ENCODE results near the gene FAM20C.

FAM20C gene

GRCh38 chr7:272631-273030, 80.3 kb downstream of the FAM20C start:
- DNase-seq (ENCODE audit: low read depth in 2 of 2): no peak

- no peak for DNase-seq (ENCODE audit: low read depth in 2 of 2)
Observed at GRCh38 chr7:273327-273726, 81.0 kb downstream of the FAM20C start.

DNA sequence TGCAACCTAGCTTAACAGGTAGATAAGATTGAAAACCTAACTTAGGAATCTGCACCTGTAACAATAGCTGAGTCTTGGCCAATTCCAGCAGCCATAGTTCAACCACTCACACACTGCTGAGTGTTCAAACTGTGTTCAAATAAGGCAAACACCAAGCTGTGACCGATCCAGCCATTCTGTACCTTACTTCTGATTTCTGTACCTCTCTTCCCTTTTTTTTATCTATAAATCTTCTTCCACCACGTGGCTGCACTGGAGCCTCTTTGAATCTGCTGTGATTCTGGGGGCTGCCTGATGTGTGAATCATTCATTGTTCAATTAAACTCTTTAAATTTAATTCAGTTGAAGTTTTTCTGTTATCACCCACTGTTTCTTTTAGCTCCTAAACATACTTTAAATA, 81.9 kb downstream of the FAM20C start:
- no peak for DNase-seq (ENCODE audit: low read depth in 2 of 2)

DNA sequence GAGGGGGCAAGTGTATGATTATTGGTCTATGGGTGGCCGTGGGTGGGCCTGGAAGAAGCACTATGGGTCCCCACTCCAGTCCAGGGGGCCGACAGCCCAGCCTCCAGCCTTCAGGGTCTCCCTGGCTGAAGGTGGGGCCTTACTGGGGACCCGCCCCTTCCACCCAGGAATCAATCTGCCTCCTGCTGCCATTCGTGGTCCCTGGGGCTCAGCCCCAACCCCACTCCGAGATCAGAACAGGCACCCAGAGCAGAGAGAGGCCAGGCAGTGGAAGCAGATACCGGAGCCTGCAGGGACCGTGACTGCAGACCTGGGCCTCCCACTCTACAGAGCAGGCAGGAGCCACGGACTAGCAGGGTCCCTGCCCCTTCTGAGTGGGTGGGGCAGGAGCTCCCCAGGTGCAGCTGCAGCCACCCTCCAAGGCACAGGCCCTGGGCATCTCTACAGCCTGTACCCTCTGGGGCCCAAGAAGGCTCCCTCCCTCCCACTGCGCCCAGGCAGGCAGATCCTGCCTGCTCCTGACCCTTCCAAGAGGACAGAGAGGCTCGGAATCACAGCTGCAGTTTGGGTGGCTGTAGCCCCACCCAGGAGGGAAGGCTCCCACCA, 84.0 kb downstream of the FAM20C start:
- no peak for DNase-seq (ENCODE audit: low read depth in 2 of 2)

- no peak for DNase-seq (ENCODE audit: low read depth in 2 of 2)
Observed at GRCh38 chr7:277228-277627, 84.9 kb downstream of the FAM20C start.

DNA sequence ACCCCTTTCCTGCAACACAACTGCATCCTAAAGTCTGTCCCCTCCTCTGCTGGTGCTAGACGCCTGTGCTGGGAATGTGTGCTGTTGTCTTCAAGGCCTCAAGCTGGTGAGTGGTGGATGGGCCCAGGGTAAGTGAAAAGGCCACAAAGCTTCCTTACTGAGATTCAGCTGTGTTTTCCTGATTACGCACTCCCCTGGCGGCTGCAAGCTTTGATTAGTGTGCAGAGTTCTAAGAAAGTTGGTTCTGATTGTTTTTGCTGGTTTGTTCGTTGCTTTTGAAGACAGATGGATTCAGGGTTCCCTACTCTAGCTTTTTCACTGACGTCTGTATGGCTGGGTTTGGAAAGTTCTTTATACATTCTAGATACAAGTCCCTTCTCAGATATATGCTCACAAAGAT, 85.7 kb downstream of the FAM20C start:
- no peak for DNase-seq (ENCODE audit: low read depth in 2 of 2)

- DNase-seq (ENCODE audit: low read depth in 2 of 2): no peak
Observed at GRCh38 chr7:279821-280220, 87.5 kb downstream of the FAM20C start.

- DNase-seq (ENCODE audit: low read depth in 2 of 2): no peak
Observed at GRCh38 chr7:280461-280860, 88.1 kb downstream of the FAM20C start.

GRCh38 chr7:281637-282036, 89.3 kb downstream of the FAM20C start:
- DNase-seq (ENCODE audit: low read depth in 2 of 2): no peak

DNA sequence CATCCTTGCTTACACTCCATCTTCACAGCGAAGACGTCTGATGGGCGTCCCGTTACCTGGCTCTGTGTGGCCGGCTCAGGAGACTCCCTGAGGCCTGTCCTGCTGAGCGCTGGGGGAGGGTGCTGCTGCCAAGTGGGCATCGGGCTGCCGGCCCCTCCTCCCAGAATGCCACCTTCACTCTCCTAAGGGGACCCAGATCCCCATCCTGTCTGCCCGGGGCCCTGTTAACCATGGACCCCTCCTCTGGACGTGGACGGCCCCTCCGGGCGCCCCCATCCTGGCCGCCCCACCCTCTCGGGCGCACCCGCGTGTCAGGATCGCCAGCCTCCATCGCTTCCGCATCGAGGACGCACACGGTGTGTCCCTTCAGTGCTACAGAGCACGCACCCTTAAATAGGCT, 90.2 kb downstream of the FAM20C start:
- no peak for DNase-seq (ENCODE audit: low read depth in 2 of 2)

DNA sequence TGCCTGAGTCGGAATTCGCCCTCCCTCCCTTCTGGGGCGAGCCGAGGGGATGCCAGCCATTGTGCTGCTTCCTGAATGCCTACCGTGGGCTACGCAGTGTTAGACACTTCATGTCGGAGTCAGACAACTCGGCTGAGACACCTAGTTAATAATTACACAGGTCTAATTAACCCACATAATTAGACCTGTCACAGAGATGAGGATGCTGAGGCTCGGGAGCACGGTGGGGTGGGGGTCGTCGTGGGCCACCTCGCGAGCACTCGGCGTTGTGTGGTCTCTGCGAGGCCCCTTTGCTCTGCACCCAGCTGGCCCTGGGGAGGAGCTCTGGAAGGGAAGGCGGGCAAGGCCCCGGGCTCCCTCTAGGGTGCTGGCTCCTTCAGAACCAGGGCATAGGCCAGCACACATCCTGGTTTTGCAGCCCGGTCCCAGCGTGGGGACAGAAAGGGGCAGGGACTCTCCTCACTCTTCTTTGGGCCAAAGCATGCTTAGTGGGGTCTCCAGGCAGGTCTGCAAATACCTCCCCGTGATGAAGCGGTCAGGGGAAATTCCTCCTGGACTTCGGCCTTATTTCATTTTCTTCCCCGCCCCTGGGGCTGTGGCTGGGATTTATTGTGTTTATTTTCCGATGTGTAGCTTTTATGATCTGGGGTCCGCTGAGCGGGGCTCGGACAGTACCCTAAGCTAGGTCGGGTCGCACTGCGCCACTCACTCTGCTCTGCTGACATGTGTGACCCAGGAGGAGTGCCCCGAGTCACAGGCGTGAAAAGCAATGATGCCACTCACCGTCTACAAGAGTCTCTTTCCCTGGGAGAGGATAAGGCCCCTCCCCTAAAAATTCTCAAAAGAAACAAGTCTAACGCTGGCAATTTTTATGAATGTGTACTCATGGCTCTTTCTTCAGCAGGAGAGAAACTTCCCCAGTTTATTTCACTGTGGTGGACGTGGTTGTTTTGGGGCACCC, 92.7 kb downstream of the FAM20C start:
- no peak for DNase-seq (ENCODE audit: low read depth in 2 of 2)

GRCh38 chr7:285731-286130, 93.4 kb downstream of the FAM20C start:
- DNase-seq (ENCODE audit: low read depth in 2 of 2): no peak

DNA sequence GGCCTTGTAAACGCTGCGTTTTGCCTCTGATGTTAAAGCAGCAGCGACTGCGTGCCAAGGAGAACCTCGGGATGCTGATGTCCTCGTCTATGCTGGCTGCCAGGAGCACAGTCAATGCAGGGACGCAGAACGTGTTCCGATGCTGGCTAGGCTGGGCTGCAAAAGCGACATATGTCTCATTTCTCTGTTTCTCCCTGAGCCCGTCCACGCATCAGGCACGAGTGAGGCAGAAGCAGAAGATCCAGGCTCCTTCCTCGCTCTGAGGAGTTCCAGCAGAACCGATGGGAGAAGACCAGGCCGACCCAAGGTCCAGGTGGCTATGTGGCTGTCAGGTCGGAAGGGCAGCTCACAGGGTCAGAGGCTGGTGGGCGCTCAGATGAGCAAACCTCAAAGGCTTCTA, 93.9 kb downstream of the FAM20C start:
- DNase-seq (ENCODE audit: low read depth in 2 of 2): no peak

DNA sequence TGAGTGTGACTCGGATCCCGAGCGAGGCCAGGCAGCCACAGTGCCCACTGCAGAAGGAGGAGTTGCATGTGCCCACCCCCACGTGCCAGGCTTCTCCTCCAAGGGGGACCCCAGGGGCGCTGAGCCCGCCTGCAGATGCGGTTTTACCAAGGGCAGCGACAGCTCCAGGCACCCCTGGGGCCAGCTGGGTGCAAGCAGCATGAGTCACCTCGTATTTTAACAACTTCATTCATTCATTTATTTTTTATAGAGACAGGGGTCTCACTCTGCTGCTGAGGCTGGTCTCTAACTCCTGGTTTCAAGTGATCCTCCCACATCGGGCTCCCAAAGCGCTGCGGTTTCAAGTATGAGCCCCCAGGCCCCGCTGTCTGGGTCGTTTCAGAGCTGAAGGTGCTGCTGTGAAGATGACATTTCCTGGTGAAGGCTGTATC, 96.3 kb downstream of the FAM20C start:
- no peak for DNase-seq (ENCODE audit: low read depth in 2 of 2)

DNA sequence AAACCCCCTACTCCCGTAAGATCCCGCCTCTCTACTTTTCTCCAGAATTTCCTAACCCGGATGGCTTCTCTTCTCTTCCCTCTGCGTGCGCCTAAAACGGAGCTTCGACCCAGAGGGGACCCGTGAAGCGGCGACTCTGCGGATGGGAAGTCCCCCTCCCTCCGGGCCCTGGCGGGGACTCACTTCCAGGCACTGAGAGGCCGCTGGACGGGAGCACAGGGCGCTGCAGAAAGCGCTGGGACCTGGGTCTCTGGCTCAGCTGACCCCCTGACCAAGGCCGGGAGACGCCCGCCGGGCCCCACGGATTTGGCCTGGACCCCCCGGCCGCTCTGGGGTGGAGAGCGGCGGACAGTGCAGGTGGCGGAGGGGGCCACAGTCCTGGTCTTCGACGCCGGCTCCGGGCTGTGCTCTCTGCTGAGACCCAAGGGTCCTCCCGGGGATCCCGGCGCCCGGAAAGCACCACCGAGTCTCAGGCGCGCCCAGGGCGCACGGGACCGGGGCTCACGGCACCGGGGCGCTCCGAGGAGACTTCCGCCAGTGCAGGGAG, 96.9 kb downstream of the FAM20C start:
- no peak for DNase-seq (ENCODE audit: low read depth in 2 of 2)

DNA sequence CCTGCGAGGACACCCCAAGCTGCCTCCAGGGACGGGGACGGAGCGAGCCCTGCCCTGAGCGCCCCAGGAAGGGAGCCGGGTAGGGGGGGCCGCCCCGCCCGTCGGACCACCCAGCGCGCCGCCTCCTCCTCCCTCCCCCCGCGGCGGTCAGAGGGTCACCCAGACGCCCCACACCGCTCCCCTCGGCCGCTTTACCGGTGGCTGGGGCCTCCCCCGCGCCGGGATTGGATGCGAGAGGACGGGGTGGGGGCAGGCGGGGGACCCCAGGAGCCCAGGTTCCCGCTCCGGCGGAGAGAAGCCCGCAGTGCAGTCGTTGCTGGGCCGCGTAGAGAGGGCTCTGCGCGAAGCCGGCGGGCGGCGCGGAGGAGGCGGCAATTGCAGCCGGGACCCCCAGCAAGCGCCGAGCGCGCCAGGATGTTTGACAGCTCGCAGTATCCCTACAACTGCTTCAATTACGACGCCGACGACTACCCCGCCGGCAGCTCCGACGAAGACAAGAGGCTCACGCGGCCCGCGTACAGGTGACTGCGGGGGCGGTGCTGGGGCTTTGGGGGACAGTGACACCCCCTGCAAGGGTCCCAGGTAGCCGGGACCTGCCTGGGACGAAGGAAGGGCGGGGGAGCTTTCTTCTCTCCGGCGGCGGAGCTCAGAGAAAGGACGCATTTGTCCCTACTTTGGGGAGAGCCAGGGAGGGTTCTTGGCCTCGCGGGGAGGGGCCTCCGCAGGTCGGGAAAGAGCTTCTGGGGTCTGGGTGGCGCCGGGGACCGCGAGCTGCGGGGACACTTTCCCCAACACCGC, 97.6 kb downstream of the FAM20C start, which contains the start of gene FOXL3:
TSS of gene FOXL3 (plus strand) at position 415 of the 798 bp plus-strand sequence. CDS start at position 415, 0 bp downstream.
- no peak for DNase-seq (ENCODE audit: low read depth in 2 of 2)

GRCh38 chr7:290554-291372, 98.4 kb downstream of the FAM20C start:
- no peak for DNase-seq (ENCODE audit: low read depth in 2 of 2)

DNA sequence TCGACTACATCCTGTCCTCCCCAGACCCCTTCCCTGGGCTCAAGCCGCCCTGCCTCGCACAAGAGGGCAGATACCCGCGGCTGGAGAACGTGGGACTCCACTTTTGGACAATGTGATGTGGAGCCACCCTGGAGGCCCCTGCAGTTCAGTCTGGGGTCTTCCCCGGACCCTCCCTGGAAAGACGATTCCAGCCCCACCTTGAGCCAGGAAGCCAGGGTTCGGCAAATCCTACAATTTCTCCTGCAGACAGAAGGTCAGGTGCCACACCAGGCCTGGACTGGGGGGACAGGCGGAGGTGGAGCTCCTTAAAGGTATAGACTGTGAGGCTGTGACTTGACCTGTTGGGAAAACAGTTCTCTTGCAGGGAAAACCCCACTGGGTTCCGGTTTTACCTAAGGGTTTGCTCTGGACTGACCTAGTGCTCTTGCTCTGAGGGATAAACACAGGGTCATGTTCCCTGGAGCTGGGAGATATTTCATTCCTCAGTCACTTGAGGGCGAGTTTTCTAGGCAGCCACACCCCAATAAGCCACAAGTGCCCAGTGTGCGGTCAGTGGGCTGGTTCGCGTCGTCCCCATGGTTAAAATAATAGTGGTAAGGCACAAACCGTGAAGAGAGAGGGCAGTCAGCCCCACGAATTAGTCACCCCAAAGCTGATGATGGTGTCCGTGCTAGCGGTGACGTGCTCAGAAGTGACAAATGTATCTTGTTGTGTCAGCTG, 99.2 kb downstream of the FAM20C start:
- DNase-seq (ENCODE audit: low read depth in 2 of 2): no peak

GRCh38 chr7:292226-292625, 99.9 kb downstream of the FAM20C start:
- no peak for DNase-seq (ENCODE audit: low read depth in 2 of 2)

DNA sequence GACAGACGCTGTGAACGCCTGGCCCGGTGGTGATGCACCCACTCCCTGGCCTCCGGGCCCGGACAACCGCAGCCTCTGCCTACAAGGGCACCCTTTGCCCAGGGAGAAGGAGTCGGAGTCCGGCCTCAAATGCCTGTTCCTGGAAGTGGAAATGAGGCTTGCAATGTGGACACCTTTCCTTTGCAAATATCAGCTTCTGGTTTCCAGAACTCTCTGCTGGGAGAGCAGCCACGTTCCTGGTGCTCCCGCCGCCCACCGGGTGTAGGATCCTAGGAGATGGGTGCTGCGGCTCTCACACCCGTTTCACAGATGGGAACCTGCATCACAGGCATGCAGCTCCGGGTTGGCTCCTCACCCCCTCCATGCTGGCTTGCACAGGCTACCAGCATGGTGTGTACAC, 100.5 kb downstream of the FAM20C start:
- no peak for DNase-seq (ENCODE audit: low read depth in 2 of 2)

Data from activated CD4-positive, alpha-beta T cell treated with anti-CD3 and anti-CD28 coated beads for 24 hours (primary cell).